Hematopoietic multipotent progenitor cell treated with erythropoietin and hydrocortisone succinate and interleukin-3 and kit ligand, for 4 days (in vitro differentiated cells): ENCODE measurements around the gene KBTBD3.
"Not testable (repeated sequence)": the region's sequence is repeated elsewhere in the genome, so short reads cannot be mapped to it uniquely, and the experiment has no call there.

Experiments used
- DNase-seq: peaks from one replicate; pipeline ENCODE4 v3.0.0-alpha.2; 2015

The KBTBD3 gene

DNA sequence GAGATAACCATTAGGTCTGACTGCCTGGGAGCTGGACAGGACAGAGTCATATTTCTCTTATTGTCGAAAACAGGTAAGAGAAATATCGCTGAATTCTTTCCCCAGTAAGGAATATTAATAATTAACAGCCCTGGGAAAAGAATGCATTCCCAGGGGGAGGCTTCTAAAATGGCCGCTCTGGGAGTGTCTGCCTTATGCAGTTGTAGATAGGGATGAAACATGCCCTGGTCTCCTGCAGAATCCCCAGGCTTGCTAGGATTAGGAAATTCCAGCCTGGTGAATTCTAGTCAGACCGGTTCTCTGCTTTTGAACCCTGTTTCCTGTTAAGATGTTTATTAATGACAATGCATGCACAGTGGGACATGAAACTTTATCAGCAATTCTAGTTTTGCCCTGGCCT is 74.1 kb downstream of the KBTBD3 start:
- not testable (repeated sequence) for DNase-seq

DNA sequence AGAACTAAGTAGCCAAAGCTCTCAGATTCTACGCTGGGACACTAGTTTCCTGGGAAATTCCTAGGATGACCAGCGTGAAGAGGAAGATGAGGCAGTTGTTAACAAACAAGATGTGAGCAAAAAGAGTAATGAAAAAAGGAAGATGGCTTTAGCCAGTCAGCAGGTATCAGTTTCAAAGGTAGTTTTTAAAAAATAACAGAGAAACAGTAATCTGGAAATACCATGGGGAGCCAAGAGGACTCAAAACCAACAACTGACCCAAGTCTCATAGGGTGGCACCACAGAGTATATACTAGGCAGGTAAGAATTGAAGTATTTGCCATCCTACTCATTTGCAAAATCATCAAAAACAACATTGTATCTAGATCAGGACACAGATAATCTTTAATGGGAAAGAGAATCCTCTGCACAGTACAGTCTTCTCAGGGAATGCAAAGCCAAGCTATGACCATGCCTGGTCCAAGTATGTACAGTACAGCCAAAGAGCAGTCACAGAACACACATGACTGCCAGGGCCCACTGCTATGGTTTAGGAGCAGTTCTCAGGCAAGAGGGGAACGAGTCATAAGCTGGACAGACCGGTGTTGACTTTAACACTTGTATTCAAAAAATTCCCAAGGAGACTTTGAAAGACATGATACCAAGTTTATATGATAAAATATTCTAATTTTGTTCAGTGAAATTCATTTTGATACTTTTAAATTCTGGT is 75.7 kb downstream of the KBTBD3 start:
- DNase-seq, result no peak
